SK-N-SH (cell line): ENCODE results near the gene FGGY. TPM values are rescaled to one million over a fixed set of nuclear protein-coding genes. Genes with fewer than 3 reads are reported as not detected.

ENCODE experiments used
- CTCF ChIA-PET: fragments of 300-600, 350-600 bp; formaldehyde crosslinking; extraction: SDS; loops from one replicate; lab custom pipeline; 2021; lab: Yijun Ruan, JAX
- POLR2A ChIA-PET: fragments of 350-600 bp; sonication (Branson Sonifier 250); formaldehyde crosslinking; extraction: SDS; loops from one replicate; lab custom pipeline; 2020; ENCODE audit warnings: antibody characterized with exemption, inconsistent platforms; lab: Yijun Ruan, JAX
- DNase-seq: peaks from one replicate; pipeline ENCODE4 v3.0.0; 2012
- H2AFZ ChIP-seq: fragments of 200-600 bp; sonication (generic); 2 replicates; pipeline ENCODE4 v1.8.1; 2016; ENCODE audit warnings: antibody characterized with exemption, mild to moderate bottlenecking, low read depth
- H3F3A ChIP-seq: fragments of 200-600 bp; sonication (generic); replicated peaks from 2 replicates; pipeline ENCODE3; 2016; ENCODE audit warnings: antibody characterized with exemption, mild to moderate bottlenecking; ENCODE audit not compliant: insufficient read depth
- H3K27ac ChIP-seq, 2 experiments: fragments of 200-500 bp in 1 of 2; fragments of 200-600 bp in 1 of 2; sonication (Bioruptor generic) in 1 of 2; sonication (generic), shearing (Covaris generic) in 1 of 2; 2 replicates each; pipeline versions ENCODE4 v1.5.1 to v1.6.1; 2014 to 2016; ENCODE audit warnings: low read depth in 2 of 2, inconsistent platforms in 1 of 2, low read length in 1 of 2, mild to moderate bottlenecking in 1 of 2, mixed read lengths in 1 of 2
- H3K27me3 ChIP-seq: fragments of 200-600 bp; sonication (generic), shearing (Covaris generic); 2 replicates; pipeline ENCODE4 v1.6.1; 2016; ENCODE audit warnings: mixed run types; ENCODE audit not compliant: insufficient read depth
- H3K36me3 ChIP-seq, 2 experiments: fragments of 200-500 bp in 1 of 2; fragments of 200-600 bp in 1 of 2; sonication (Bioruptor generic) in 1 of 2; sonication (generic) in 1 of 2; replicated peaks in 1 of 2; 2 replicates each; pipeline versions ENCODE3 to v1.5.1; 2014 to 2016; ENCODE audit warnings: low read length in 1 of 2, mild to moderate bottlenecking in 1 of 2; ENCODE audit not compliant: insufficient read depth in 2 of 2, control insufficient read depth in 1 of 2
- H3K4me1 ChIP-seq, 2 experiments: fragments of 200-500 bp in 1 of 2; fragments of 200-600 bp in 1 of 2; sonication (Bioruptor generic) in 1 of 2; sonication (generic), shearing (Covaris generic) in 1 of 2; 2 replicates each; pipeline versions ENCODE4 v1.5.1 to v1.6.1; 2014 to 2016; ENCODE audit warnings: low read depth in 1 of 2, low read length in 1 of 2, mixed run types in 1 of 2; ENCODE audit not compliant: insufficient read depth in 2 of 2, control insufficient read depth in 1 of 2
- H3K4me2 ChIP-seq: fragments of 200-600 bp; sonication (generic), shearing (Covaris generic); 2 replicates; pipeline ENCODE4 v1.6.1; 2017; ENCODE audit warnings: mixed run types
- H3K4me3 ChIP-seq, 2 experiments: fragments of 200-500 bp in 1 of 2; fragments of 200-600 bp in 1 of 2; sonication (Bioruptor generic) in 1 of 2; sonication (generic), shearing (Covaris generic) in 1 of 2; 2 replicates each; pipeline versions ENCODE4 v1.5.1 to v1.8.1; 2014 to 2016; ENCODE audit warnings: low read depth in 2 of 2, inconsistent platforms in 1 of 2, low read length in 1 of 2, mild to moderate bottlenecking in 1 of 2, mixed read lengths in 1 of 2, moderate library complexity in 1 of 2
- H3K79me2 ChIP-seq: fragments of 200-600 bp; sonication (generic); 2 replicates; pipeline ENCODE4 v1.8.1; 2017; ENCODE audit warnings: mild to moderate bottlenecking; ENCODE audit not compliant: insufficient read depth
- H3K9ac ChIP-seq: fragments of 200-600 bp; sonication (generic); 2 replicates; pipeline ENCODE4 v1.6.1; 2017; ENCODE audit warnings: mixed run types
- H3K9me2 ChIP-seq: fragments of 200-600 bp; sonication (generic); 2 replicates; pipeline ENCODE4 v1.6.1; 2017; ENCODE audit warnings: mixed run types
- H3K9me3 ChIP-seq: fragments of 200-600 bp; sonication (generic); 2 replicates; pipeline ENCODE4 v1.6.1; 2017; ENCODE audit warnings: mixed run types, mild to moderate bottlenecking, moderate library complexity
- H4K20me1 ChIP-seq: fragments of 200-600 bp; sonication (generic); 2 replicates; pipeline ENCODE4 v1.6.1; 2017; ENCODE audit warnings: mild to moderate bottlenecking, mixed run types; ENCODE audit not compliant: insufficient read depth
- CHD2 ChIP-seq: fragments of 150-350 bp; IDR thresholded peaks from 2 replicates; pipeline ENCODE4 v1.6.1; 2018; ENCODE audit warnings: low read length; ENCODE audit not compliant: partially characterized antibody
- ELF1 ChIP-seq: IDR thresholded peaks from 2 replicates; pipeline ENCODE4 v1.4.0; 2012
- EP300 ChIP-seq, 2 experiments: IDR thresholded peaks; 2 replicates each; pipeline versions ENCODE4 v1.4.0 to v1.6.1; 2012; ENCODE audit warnings: borderline replicate concordance in 1 of 2, low read depth in 1 of 2, low read length in 1 of 2
- EZH2phosphoT487 ChIP-seq: fragments of 200-600 bp; sonication (generic); IDR thresholded peaks from 2 replicates; pipeline ENCODE4 v1.6.1; 2017; ENCODE audit warnings: low read depth, mixed run types, mild to moderate bottlenecking, antibody characterized with exemption, moderate library complexity, borderline replicate concordance
- FOSL2 ChIP-seq: IDR thresholded peaks from 2 replicates; pipeline ENCODE4 v1.4.0; 2012; ENCODE audit warnings: low read depth, mild to moderate bottlenecking, moderate library complexity, borderline replicate concordance
- FOXJ3 ChIP-seq: sonication (generic); formaldehyde crosslinking; IDR thresholded peaks from 2 replicates; pipeline ENCODE4 v1.5.1; 2020; ENCODE audit warnings: mild to moderate bottlenecking, missing genetic modification reagents
- FOXM1 ChIP-seq: IDR thresholded peaks from 2 replicates; pipeline ENCODE4 v1.4.0; 2012; ENCODE audit warnings: low read depth, mild to moderate bottlenecking
- JUND ChIP-seq: IDR thresholded peaks from 2 replicates; pipeline ENCODE4 v1.4.0; 2012
- MEF2A ChIP-seq: IDR thresholded peaks from 2 replicates; pipeline ENCODE4 v1.4.0; 2012; ENCODE audit warnings: low read depth, borderline replicate concordance
- NFIC ChIP-seq: IDR thresholded peaks from 2 replicates; pipeline ENCODE4 v1.4.0; 2012; ENCODE audit warnings: borderline replicate concordance
- RAD21 ChIP-seq: IDR thresholded peaks from 2 replicates; pipeline ENCODE4 v1.6.1; 2012; ENCODE audit warnings: mild to moderate bottlenecking, low read length
- RFX5 ChIP-seq: IDR thresholded peaks from 2 replicates; pipeline ENCODE4 v1.6.1; 2012; ENCODE audit warnings: mild to moderate bottlenecking, improper control_type of control experiment, low read length
- RXRA ChIP-seq: IDR thresholded peaks from 2 replicates; pipeline ENCODE4 v1.4.0; 2012; ENCODE audit warnings: low read depth, mild to moderate bottlenecking, borderline replicate concordance
- SIN3A ChIP-seq: IDR thresholded peaks from 2 replicates; pipeline ENCODE4 v1.6.1; 2012; ENCODE audit warnings: low read depth, mild to moderate bottlenecking, low read length, moderate library complexity, borderline replicate concordance
- TCF12 ChIP-seq: IDR thresholded peaks from 2 replicates; pipeline ENCODE4 v1.4.0; 2012
- TEAD4 ChIP-seq: IDR thresholded peaks from 2 replicates; pipeline ENCODE4 v1.4.0; 2012; ENCODE audit warnings: mild to moderate bottlenecking, borderline replicate concordance; ENCODE audit not compliant: insufficient read depth
- WGBS: methylation state at CpG from one replicate; pipeline ENCODE4 v1.1.6; 2017; ENCODE audit warnings: low lambda C conversion rate; 5-methylcytosine and 5-hydroxymethylcytosine counted together
- polyA plus RNA-seq, 3 experiments: library from polyadenylated mRNA; depleted of rRNA; stranded (reverse); fragments of >200 nt; gene quantifications; 2 replicates each; pipeline ENCODE4 v1.2.3, GENCODE V29; 2012
- TF ChIP-seq, protein P1 (sequence below): IDR thresholded peaks from 2 replicates; pipeline ENCODE4 v1.4.0; 2012; ENCODE audit warnings: low read depth, borderline replicate concordance
- TF ChIP-seq, protein P2 (sequence below): fragments of 150-350 bp; IDR thresholded peaks from 2 replicates; pipeline ENCODE4 v1.6.1; 2016; ENCODE audit warnings: mild to moderate bottlenecking, low read depth, low read length
- TF ChIP-seq, protein P3 (sequence below): fragments of 200-600 bp; sonication (generic); IDR thresholded peaks from 2 replicates; pipeline ENCODE4 v1.6.1; 2017; ENCODE audit warnings: antibody characterized with exemption, mild to moderate bottlenecking, moderate library complexity
- TF ChIP-seq, protein P4 (sequence below): fragments of 150-350 bp; IDR thresholded peaks from 2 replicates; pipeline ENCODE4 v1.6.1; 2017; ENCODE audit warnings: antibody characterized with exemption, low read length, low read depth, borderline replicate concordance

The FGGY gene
- polyA plus RNA-seq, 1 of the 3 experiments (the other 2 are of a cell fraction), result 10.3 TPM

DNA sequence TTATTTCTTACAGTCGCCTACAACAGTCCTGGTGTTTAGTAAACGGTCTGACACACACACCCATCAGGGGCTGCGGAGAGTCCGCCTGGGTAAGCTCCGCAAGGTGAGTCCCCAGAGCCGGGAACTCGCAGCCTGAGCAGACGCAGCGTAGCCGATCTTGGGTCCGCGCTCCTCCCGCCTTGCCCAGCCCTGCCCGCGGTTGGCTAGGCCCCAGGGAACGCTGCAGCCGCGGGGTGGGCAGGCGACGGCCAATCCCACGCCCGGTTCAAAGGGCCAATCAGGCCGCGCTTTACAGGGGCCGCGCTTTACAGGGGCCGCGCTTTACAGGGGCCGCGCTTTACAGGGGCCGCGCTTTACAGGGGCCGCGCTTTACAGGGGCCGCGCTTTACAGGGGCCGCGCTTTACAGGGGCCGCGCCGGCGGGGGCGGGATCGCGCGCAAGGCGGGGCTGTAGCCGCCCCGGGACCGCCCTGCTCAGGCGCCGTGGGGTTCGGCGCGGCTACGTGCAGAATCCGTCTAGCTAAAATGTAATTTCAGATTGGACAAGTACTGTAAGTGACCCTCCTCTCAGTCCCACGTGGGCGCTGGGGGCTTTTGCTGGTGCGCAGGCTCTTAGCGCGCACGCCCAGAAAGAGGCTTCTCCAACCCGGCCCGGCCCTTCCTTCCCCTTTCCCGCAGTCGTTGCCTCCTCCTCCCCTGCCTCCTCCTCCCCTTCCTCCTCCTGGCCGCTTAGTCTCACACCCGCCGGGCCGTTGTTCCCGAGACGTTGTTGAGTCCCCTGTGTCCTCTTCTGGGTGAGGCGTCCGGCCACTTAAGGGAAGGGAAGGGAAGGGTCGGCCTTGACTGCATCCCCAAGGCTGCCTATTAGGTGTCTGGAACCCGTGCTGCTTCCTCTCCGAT is at the start of gene FGGY (continued):
- TF ChIP-seq TEAD4 (no peak), CHD2 (no peak), EP300 (IDR thresholded peaks at IDR 0.05; ENCODE audit: borderline replicate concordance in 1 of 2, low read depth in 1 of 2, low read length in 1 of 2) (no peak; a peak in 1 of 4 replicates), NFIC (peak; percentile 30), EZH2phosphoT487 (no peak), RAD21 (peak; percentile 3; the same call in 1 of the 2 replicates), TCF12 (peak; percentile 11; the same call in 1 of the 2 replicates), SIN3A (0 out of 2 replicates have a peak, but pooled peaks have one; percentile 65), FOXJ3 (CRISPR knock-in tag) (0 out of 2 replicates have a peak, but pooled peaks have one; percentile 18)
- TF ChIP-seq, protein P1, sequence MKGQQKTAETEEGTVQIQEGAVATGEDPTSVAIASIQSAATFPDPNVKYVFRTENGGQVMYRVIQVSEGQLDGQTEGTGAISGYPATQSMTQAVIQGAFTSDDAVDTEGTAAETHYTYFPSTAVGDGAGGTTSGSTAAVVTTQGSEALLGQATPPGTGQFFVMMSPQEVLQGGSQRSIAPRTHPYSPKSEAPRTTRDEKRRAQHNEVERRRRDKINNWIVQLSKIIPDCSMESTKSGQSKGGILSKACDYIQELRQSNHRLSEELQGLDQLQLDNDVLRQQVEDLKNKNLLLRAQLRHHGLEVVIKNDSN, result peak; percentile 88
- TF ChIP-seq, protein P2, sequence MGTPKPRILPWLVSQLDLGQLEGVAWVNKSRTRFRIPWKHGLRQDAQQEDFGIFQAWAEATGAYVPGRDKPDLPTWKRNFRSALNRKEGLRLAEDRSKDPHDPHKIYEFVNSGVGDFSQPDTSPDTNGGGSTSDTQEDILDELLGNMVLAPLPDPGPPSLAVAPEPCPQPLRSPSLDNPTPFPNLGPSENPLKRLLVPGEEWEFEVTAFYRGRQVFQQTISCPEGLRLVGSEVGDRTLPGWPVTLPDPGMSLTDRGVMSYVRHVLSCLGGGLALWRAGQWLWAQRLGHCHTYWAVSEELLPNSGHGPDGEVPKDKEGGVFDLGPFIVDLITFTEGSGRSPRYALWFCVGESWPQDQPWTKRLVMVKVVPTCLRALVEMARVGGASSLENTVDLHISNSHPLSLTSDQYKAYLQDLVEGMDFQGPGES, result no peak

DNA sequence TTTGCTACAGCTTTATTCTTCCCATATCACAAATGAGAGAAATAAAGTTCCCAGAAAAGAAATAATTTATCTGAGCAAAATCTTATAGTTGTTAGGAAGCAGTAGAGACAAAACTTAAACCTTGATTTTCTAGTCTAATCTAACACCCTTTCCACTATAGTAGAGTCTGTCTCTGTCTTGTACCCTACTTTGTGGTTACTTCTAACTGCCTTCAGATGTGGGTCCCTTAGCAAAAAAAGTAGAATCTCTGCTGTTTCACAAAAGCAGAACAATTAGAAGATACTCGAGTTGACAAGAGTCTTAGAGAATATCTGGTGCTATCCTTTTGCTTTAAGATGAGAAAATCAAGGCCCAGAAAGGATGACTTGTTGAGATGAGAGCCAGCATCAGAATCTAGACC is 48.1 kb upstream of the FGGY start:
- no peaks in the 10 kb centered on the region for H3K36me3 ChIP-seq
- 7% methylated on average over 1 of the region's 1 CpG for WGBS
- CTCF ChIA-PET, result no interaction called here

More for the DNA sequence above, 48.1 kb upstream of the FGGY start:
- Histone ChIP-seq H3K4me1 (no peaks in the 10 kb centered on the region), H3K9ac (no peak overlapping the region), H3K9me2 (no peaks in the 10 kb centered on the region), H3K27me3 (no peaks in the 10 kb centered on the region), H3F3A (no peaks in the 10 kb centered on the region), H3K4me3 (no peak overlapping the region), H3K27ac (no peak overlapping the region), H3K9me3 (no peaks in the 10 kb centered on the region), H3K4me2 (no peak overlapping the region), H3K79me2 (no peaks in the 10 kb centered on the region), H2AFZ (no peak overlapping the region), H4K20me1 (no peaks in the 10 kb centered on the region)
- POLR2A ChIA-PET, result no interaction called here
- no peak for DNase-seq
- TF ChIP-seq, protein P3, sequence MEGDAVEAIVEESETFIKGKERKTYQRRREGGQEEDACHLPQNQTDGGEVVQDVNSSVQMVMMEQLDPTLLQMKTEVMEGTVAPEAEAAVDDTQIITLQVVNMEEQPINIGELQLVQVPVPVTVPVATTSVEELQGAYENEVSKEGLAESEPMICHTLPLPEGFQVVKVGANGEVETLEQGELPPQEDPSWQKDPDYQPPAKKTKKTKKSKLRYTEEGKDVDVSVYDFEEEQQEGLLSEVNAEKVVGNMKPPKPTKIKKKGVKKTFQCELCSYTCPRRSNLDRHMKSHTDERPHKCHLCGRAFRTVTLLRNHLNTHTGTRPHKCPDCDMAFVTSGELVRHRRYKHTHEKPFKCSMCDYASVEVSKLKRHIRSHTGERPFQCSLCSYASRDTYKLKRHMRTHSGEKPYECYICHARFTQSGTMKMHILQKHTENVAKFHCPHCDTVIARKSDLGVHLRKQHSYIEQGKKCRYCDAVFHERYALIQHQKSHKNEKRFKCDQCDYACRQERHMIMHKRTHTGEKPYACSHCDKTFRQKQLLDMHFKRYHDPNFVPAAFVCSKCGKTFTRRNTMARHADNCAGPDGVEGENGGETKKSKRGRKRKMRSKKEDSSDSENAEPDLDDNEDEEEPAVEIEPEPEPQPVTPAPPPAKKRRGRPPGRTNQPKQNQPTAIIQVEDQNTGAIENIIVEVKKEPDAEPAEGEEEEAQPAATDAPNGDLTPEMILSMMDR, result no peak
- no peak for TF ChIP-seq NFIC
- no peak for TF ChIP-seq ELF1
- TF ChIP-seq RFX5, result no peak
- TF ChIP-seq JUND, result no peak
- no peak for TF ChIP-seq TEAD4
- TF ChIP-seq, protein P1, result no peak
- TF ChIP-seq FOXJ3 (CRISPR knock-in tag), result no peak
- no peak for TF ChIP-seq FOXM1
- TF ChIP-seq, protein P4, sequence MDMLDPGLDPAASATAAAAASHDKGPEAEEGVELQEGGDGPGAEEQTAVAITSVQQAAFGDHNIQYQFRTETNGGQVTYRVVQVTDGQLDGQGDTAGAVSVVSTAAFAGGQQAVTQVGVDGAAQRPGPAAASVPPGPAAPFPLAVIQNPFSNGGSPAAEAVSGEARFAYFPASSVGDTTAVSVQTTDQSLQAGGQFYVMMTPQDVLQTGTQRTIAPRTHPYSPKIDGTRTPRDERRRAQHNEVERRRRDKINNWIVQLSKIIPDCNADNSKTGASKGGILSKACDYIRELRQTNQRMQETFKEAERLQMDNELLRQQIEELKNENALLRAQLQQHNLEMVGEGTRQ, result no peak
- TF ChIP-seq, protein P2, result no peak
- no peak for TF ChIP-seq FOSL2
- TF ChIP-seq MEF2A, result no peak
- no peak for TF ChIP-seq RXRA
